G401 (cell line): ENCODE measurements around the gene MMP11. TPM values are rescaled to one million over a fixed set of nuclear protein-coding genes. Genes with fewer than 3 reads are reported as not detected.

ENCODE experiments used
- DNase-seq: peaks from one replicate; pipeline ENCODE4 v3.0.0-alpha.2; 2015; ENCODE audit warnings: low spot score
- in situ Hi-C: cut with HindIII; loops from 2 replicates; pipeline ENCODE4 v1.10.0; 2016; ENCODE audit warnings: low sequenced_read_pairs, mixed read lengths
- total RNA-seq: library from RNA; depleted of rRNA; stranded (reverse); fragments of >200 nt; shearing (Covaris generic); gene quantifications from 2 replicates; pipeline ENCODE4 v1.2.3, GENCODE V29; 2014; rRNA removed

MMP11 gene
- total RNA-seq, 1 experiment from 2014 or later = not detected

DNA sequence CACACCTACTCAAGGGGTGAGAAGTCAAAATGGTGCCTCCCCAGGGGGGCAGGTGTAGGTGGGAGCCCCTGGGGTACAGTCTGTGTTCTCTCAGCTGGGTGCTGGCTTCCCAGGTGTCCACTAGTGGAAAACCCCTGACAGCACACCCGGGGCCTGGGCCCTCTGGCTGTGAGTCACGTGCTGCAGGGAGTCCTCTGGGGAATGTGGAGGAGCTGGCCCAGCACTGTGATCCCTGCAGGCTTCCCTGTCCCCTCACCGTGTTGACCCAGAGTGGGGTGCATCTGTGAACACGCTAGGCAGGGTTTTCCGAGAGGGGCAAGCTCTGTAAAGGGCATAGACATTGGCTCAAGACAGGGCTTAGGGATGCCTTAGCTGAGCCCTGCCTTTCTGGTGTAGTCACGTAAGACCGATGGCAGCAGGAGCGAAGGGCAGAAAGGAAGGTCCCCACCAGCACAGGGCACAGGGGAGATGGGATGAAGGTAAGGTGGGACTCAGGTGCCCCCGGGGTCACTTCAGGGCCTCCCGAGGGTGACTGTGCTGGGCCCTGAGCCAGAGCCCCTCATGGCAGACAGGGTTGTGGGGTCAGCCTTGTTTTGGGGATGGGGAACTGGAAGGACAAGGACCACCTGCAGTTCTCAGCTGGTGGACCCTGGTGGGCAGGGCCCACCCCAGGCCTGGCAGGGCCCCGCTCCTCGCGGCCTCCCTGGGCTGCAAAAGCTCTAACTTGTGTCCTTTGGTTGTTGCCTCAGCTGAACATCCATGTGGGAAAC, 52.0 kb downstream of the MMP11 start:
- in situ Hi-C loops = no loop called here

DNA sequence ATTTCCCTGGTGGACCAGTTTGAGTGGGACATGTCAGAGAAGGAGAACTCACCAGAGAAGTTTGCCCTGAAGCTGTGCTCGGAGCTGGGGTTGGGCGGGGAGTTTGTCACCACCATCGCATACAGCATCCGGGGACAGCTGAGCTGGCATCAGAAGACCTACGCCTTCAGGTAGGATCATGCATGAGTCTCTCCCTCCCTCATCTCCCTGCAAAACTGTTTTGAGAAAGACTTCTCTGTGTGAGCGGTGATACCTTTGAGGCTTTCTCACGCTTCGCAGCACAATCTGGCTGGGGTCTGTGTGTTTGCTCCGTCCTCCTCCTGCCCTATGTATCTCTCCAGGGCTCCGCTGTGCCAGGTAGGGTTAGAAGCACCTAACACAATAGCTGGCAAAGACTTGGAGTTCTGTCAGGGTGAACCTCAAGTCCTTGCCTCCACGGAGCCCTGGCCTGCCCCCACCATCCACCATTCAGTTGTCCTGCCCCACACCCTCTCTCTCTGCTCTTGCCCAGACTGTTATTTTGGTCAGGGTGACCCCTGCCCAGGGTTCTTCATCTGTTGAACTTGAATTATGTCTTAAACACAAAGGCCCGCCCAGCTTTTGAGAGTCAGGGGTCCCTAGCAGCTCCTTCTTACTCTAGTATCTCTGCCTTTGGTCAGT, 52.7 kb downstream of the MMP11 start:
- in situ Hi-C loops = no loop called here
- no peak for DNase-seq

More for the DNA sequence above, 52.0 kb downstream of the MMP11 start:
- DNase-seq = no peak

DNA sequence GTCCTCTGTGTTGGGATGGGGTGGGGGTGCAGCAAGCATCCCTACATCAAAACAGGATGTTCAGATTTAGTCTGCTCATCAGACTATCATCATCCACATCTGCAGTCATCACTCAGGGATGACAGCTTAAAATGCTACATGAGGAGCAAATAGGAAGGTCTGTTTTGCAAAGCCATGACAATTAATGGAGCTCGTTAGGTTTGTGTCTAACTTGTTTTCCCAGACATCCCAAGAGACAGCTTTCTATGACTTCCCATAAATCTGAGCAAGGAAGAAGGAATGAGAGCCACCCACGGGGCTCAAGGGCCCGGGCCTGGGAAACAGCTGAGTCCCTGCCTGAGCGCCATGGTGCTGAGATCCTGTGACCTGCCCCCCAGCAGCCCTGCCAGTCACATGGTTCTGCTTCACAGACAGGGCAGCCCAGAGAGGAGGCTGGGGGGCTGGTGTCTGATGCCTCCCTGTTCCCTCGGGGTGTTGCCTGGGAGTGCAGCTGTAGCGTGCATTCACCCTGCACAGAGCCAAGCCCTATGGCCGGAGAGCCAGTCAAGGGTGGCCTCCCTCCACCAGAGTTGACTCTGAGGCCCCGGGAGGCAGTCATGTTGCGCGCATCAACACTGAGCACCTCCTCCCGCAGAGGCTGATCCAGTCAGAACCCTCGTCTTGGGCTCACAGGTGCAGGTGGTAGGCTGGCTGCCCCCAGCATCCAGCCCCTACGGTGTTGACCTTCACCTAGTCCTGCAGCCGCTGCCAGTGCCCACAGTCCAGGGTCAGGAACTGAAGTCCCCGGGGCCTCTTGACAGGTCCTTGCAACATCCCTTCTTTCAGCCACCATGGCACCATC, 54.1 kb downstream of the MMP11 start:
- no peak for DNase-seq
- in situ Hi-C loops = no loop called here

DNA sequence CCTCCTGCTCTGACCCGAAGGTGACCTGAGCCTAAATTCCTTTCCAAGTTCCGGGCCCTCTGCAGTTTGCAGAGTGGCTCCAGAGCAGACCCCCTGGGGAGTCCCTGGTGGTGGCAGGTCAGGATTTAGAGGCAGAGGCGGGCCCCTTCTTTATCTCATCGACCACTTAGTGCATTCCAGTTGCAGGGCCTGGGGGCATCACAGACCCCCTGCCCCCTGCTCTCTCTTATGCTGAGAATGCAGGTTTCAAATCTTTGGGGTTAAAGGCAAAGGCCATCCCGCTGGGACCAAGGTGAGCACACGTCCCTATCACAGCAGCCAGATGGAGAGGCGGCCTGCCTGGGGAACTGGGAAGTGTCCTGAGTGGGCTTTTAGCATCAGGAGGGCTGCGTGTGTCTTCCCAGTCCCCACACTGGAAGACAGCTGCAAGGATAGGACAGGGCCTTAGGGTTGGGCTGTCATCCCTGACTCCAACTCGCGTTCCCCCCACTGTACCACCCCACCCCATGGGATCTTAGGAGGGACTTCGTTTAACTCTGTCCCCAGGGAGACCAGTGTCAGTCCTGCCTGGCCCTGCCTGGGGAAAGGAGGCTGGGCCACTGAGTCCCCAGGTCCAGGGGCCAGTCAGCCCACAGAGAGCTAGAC, 54.8 kb downstream of the MMP11 start:
- in situ Hi-C loops = no loop called here
- DNase-seq = no peak

DNA sequence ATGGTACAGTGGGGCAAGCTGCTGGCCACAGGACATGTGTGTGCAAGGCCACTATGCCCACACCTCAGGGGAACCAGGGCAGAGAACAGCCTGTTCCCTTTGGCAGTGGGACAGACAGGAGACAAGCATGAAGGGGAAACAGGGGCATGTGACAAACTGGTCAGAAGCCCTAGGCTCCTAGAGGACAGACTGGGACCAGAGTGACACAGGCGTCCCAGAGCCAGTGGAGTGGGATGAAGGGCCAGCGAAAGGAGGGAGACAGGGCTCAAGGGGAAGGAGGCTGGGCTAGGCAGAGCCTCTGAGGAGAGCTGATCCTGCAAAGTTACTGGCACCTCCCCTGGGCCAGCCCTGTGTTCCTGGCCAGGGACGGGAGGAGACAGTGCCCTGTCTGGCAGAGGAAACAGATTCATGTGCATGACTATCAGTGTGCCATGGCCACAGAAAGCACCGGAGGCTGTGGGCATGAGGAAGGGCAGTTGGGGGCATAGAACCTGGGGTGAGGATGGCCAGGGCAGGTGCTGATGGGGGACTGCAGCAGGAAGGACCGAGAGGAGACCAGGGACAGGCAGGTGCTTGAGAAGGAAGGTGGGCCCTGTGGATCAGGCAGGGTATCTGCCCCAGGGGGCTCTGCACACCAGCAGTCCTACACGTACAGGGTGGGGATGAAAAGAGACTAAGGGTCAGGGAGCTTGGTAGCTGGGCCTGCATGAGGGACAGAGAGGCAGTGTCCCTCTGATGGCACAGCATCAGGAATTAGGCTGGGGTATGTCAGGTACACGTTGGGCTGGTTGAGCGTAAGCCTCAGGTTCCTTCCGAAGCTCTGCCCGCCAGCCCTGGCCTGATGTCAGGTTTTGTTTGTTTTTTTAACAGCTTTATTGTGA, 56.4 kb downstream of the MMP11 start:
- peak; percentile 86 for DNase-seq
- in situ Hi-C loops = no loop called here

DNA sequence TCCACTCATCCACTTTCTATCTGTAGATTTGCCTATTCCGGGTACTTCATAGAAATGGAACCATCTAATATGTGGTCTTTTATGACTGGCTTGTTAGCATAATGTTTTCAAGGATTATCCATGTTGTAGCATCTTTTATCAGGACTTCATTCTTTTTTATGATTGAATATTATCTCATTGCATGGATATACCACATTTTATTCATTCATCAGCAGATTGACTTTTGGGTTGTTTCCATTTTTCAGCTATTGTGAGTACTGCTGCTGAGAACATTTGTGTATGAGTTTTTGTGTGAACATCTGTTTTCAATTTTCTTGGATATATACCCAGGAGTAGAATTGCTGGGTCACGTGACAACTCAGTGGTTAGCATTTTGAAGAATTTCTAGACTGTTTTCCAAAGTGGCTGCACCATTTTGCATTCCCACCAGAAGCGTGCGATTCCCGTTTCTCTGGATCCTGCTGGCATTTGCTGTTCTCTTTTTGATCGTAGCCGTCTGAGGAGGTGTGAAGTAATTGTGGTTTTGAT, 57.3 kb downstream of the MMP11 start:
- in situ Hi-C loops = no loop called here
- DNase-seq = no peak

DNA sequence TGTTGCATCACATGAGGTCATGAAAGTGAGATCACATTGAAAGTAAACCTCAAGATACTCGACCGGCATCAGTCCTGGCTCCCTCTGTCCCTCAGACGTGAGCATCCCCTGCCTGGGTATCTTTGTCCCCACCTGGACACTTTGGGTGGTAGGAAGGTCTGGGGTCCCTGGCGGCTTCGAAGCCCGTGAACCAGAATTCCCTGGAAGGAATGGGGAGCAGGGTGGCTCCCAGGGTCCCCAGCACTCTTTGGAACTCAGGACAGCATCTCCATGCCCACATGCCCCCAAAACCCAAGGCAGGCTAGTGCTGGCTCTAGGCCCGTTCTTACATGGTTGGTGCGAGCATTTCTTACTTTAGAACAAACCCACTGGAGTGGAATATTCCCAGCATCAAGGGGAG, 58.6 kb downstream of the MMP11 start:
- in situ Hi-C loops = no loop called here
- DNase-seq = no peak

DNA sequence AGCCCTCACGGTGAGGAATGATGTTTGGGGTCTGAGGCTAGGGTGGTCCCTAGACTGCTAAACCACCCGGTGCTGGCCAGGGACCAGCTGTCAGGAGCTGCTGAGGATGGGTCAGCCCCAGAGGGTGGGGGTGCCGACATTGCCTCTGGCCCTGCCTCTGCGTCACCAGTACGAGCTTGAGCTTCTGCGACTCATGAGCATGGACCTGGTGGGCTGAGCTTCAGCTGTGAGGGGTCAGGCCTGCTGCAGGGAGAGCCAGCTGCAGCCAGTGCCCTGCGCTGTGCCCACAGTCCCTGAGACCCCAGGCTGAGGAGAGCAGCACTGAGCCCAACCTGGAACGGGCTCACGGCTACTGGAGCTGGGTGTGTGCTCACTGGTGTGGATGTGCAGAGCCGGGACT, 59.1 kb downstream of the MMP11 start:
- in situ Hi-C loops = no loop called here
- no peak for DNase-seq

DNA sequence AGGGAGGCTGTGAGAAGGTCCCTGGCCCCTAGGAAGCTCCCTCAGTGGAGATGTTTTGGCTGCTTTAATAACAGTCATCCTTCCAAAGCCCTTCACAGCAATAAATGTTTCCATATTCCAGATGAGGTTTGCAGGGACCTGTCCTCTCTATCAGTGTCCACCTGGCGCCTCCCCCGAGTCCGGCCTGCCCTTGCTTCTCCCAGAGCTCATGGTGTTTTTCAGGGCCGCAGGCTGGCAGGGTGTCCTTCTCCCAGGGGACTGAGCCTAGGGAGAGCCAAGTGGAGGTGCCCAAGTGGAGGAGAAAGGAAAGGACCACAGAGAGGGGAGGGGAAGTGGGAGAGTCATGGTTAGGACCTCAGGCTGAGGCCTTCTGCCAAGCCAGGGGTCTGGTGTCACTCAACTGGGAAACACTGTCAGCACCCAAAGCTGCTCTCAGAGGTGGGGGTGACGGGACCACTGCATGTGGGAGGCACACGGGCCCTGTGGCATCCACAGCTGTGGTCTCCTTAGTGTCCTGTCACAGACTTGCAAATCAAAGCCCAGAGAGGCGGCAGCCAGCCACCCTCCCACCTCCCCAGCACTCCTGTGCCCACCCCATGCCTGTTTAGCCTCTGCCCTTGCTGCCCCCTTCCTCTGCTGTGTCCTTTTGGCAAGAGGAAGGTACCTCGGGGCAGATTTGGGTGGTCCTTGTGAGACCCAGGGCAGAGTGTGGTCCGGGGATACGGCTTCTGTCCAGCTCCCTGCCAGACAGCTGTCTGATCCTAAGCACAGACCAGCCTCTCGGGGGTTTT, 59.8 kb downstream of the MMP11 start:
- in situ Hi-C loops = no loop called here
- no peak for DNase-seq

DNA sequence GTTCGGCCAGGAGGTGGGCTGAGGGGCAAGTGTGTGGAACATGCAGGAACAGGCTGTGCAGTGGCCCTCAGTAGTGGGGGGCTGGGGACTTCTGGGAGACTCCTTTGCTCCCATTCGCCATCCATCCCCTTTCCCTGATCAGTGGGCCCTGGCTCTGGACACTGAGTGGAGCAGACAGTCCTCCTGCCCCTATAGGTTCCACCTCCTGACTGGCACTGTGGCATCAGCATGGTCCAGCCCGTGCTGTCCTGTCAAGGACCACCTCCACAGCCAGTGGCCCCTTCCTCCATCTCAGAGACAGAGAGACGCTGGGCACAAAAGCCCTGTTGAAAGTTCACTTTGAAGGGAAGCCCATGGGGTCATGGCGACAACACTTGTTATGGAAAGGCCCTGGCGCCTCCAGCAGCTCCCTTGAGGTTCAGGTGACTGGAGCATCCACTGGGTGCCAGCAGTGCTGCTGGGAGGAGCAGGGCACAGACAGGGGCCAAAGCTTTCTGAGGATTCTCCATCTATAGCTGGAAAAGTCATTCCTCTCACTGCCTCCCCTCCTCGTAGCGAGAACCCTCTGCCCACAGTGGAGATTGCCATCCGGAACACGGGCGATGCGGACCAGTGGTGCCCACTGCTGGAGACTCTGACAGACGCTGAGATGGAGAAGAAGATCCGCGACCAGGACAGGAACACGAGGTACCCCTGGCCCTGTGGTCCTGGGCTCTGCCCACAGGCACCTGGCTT, 60.5 kb downstream of the MMP11 start:
- in situ Hi-C loops = no loop called here
- no peak for DNase-seq

Other genes starting within 250 kb of the MMP11 start
- gene IGLL1, start 192.6 kb upstream of the MMP11 start, total RNA-seq = not detected in 2 replicates
- gene DRICH1, start 140.5 kb upstream of the MMP11 start, total RNA-seq = not detected in 2 replicates
- not detected in 2 replicates for gene RGL4, start 81.8 kb upstream of the MMP11 start, total RNA-seq
- not detected in 2 replicates for gene ZNF70, start 21.7 kb upstream of the MMP11 start, total RNA-seq
- gene VPREB3, start 18.4 kb upstream of the MMP11 start, total RNA-seq = not detected in 2 replicates
- gene C22orf15, start 9.9 kb upstream of the MMP11 start, total RNA-seq = not detected in 2 replicates
- gene CHCHD10, start 4.9 kb upstream of the MMP11 start, total RNA-seq = not detected in 2 replicates
- not detected in 2 replicates for gene SMARCB1, start 14.1 kb downstream of the MMP11 start, total RNA-seq
- not detected in 2 replicates for gene DERL3, start 66.2 kb downstream of the MMP11 start, total RNA-seq
- gene SLC2A11, start 85.0 kb downstream of the MMP11 start, total RNA-seq = not detected in 2 replicates
- not detected in 2 replicates for gene MIF, start 121.5 kb downstream of the MMP11 start, total RNA-seq
- gene GSTT2B, start 188.3 kb downstream of the MMP11 start, total RNA-seq = not detected in 2 replicates
- gene DDTL, start 194.0 kb downstream of the MMP11 start, total RNA-seq = not detected in 2 replicates
- gene DDT, start 201.6 kb downstream of the MMP11 start, total RNA-seq = not detected in 2 replicates
- not detected in 2 replicates for gene GSTT2, start 207.3 kb downstream of the MMP11 start, total RNA-seq
- gene GSTT4, start 232.6 kb downstream of the MMP11 start, total RNA-seq = not detected in 2 replicates
- gene CABIN1, start 238.5 kb downstream of the MMP11 start, total RNA-seq = not detected in 2 replicates